HG03571 (cell line): Measurements from ENCODE around the gene SLC5A9.
A peak's percentile ranks its signal among the peaks of the same experiment; 100 is the strongest.
"Not testable (repeated sequence)": the region's sequence is repeated elsewhere in the genome, so short reads cannot be mapped to it uniquely, and the experiment has no call there.

Source experiments
- ATAC-seq: cut with Tn5 transposase; IDR thresholded peaks from one replicate; pipeline ENCODE4 v1.9.1; 2021; ENCODE audit not compliant: unreplicated experiment

SLC5A9 gene

DNA sequence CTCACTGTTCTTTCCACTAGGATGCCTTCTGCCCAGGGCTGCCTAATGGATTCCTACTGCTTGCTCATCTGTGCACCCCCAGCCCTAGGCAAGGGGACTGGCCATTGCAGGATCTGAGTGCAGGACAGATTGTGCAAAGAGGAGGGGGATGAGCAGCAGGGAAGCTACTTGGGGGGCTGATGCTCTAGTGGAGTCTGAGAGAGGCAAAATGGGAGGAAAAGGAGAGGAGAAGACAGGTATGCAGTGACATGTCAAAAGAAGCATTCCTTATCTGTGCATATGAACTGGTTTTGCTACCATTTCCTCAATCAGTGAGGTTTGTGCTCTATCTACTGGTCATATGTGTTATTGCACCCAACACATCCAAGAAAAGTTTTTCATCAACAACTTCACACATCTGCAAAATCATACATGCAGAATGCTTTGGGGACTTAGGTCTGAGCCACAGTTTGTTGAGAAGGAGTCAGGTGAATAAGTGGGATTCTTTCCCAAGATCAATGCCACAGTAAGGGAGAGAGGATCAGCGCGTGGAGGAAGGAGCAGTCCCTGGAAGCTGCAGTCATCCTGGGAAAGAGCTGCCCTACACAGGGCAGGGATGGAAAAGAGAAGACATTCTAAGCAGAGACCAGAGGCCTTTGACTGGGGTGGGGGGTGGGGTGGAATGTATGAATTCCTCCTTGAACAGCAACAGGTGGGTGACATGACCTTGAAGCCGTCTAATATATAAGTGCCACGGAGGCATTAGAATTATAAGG, 14.4 kb downstream of the SLC5A9 start:
- ATAC-seq, result peak; percentile 60

DNA sequence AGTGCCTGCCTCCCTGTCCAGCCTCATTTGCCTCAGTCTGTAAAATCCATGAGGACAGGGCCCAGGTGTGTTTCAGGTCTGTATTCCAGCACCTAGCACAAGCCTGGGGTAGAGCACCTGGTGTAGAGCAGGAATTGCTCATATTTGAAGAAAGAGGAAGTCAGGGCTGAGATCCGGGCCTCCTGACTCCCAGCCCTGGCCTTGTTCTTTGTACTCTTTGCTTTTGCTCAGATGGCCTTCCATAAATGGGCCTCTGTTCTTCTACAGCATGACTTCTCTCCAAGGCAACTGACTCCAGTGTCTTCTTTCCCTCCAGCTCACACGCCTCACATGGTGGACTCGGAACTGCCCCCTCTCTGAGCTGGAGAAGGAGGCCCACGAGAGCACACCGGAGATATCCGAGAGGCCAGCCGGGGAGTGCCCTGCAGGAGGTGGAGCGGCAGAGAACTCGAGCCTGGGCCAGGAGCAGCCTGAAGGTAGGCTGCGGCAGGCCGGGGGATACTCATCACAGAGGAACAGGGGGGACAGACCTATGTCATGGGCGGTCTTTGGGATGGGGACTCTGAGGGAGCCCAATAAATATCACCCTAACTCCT, 19.7 kb downstream of the SLC5A9 start:
- ATAC-seq, result no peak

DNA sequence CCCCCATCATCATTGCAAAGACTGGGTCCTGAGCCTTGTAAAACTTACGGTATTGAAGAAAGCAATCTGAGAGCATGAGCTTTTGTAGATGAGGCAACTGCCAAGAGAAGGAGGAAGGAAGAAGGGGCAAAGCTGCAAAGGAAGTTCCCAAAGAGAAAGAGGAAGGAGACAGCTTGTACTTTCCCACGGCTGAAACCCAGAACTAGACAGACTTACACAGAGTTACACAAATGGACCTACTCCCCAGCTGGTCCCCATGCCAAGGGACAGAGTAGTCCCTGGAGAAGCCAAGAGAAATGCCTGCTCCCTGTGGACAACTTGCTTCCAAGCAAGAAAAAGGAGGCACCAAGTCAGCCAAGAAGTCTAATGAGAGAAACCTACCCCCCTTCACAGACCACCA, 22.6 kb downstream of the SLC5A9 start:
- no peak for ATAC-seq

DNA sequence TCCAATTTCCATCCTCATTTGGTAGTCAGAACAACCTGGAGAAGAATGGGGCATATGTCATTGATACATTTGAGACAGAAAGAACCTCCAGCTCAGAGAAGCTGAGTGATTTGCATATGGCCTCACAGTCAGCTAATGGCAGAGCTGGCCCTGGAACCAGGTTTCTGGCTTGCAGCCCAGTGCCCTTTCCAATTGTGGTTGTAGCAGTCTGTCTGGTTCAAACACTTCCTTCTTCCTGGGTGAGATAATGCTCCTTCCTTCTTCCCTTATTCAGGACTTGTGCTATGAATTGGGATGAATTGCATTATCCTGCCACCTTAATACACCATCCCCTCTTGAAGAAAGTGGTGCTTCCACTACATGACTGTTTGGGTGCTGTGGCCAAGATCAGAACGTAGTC, 24.2 kb downstream of the SLC5A9 start:
- ATAC-seq, result no peak

DNA sequence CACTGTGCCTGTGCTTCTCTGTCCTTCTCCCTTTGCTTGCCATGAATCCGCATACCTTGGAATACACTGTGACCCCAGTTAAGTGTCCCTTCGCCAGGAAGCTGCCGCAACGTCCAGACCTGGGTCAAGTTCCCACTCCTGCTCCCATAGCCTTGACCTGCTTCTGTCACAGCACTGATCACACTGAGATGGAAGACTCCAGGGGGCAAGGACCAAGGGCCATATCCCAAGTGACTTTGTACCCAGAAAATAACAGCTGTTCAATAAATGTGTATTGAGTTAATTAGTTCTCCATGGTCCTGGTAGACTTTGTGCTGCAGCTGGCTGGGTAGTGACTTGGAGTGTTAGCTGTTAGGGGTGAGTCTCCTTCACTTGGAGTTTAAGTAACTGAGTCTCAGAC, 25.8 kb downstream of the SLC5A9 start:
- no peak for ATAC-seq

DNA sequence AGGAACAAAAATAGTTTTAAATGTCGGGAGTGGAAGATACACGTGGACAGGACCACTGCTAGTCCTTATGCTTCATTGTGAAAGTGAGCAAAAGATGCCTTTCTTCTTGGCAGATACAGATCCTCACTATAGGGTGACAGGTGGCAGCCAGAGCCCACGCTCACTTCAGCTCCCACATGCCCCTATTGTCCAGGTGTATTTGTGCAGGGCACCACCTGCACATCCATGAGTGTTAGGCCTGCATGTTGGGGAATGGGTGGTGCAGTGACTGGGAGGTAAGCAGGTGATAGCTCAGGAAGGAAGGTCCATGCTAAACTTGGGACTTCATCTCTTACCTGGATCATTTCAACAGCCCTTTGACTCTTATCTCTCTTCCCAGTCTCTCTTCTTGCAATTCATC, 27.4 kb downstream of the SLC5A9 start:
- ATAC-seq, result no peak

DNA sequence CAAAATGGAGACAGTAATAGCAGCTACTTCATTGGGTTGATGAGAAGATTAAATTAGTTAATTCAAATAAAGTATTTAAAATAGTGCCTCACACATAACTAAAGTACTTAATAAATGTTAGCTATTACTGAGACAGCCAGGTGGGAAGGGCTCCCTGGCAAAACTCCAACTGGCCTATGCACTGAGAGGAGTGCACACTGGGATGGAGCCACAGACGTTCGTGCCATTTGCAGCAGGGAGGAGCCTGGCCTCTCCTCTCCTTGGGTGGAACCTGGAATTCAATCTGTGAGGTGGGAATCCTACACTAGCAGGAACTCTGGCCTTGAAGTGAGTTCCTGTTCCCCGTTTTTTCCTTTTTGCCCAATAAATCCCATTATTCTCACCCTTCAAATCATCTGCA, 28.1 kb downstream of the SLC5A9 start:
- no peak for ATAC-seq

DNA sequence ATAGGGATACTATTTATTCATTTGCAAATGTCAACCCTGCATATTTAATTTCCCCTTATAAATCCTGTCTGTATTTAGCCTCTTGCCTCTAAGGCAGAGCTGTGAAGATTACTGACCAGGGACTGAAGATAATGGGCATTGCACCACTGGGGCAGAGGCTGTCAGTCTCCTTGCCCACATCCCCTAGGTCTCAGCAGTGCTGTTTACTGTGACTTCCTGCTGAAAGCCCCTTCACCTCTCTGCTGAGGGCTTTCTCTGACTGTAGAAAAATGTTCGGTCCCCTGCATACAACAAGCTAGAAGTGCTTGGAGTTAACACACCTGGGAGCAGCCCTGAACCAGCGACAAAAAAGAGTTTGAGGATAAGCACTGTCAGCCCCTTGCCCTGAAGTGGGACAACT, 28.8 kb downstream of the SLC5A9 start:
- ATAC-seq, result no peak

DNA sequence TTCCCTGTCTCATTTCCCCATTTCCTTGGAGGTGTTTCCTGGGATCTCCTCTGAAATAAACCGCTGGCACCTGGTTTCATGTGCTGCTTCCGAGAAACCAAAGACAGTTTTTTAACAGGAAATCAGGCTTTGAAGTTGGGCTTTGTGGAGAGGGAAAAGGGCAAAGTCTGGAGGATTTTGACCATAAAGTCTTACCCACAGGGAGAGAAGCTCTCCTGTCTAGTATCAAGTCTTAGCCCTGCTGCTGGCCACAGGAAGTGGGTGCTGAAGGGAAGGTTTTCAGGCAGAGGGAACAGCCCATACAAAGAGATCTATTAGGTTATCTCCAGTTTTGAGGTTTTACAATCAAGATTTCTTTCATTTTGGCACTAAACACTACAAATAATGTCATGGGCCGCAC, 29.3 kb downstream of the SLC5A9 start:
- no peak for ATAC-seq

DNA sequence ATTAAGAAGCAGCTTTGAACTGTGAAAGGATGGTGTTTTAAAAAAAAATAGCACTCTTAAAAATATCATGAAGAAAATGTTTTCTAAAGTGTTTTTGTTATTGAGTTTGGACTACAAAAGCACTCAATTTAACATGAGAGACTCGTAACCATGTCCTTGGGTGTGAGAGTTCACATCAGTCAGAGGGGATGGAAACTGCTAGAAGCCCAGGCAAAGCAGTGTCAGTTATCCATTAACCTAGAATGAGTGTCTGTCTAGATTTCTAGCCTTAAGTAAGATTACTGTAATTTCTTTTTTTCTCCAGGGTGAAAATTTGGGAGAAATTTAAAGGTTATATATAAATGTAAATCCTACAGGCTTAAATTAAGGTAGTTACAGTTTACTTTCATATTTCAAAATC, 31.7 kb downstream of the SLC5A9 start:
- ATAC-seq, result no peak

DNA sequence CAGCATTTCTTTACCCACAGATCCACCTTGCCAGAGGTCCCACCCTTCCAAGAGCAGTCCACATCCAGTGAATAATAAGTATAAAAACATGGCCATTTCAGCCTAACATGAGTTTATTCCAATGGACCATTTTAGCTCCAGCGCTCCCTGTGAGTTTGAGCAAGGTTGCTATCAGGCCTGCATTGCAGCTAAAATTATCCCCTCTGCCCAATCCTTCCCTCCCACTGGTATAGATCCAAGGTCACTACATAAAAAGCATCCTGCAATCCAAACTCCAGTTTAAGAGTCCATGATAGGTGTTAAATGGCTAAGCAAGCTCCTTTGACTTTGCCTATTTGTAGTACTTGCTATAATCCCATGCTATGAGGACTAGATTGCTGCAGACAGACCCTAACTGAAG, 35.6 kb downstream of the SLC5A9 start:
- no peak for ATAC-seq

DNA sequence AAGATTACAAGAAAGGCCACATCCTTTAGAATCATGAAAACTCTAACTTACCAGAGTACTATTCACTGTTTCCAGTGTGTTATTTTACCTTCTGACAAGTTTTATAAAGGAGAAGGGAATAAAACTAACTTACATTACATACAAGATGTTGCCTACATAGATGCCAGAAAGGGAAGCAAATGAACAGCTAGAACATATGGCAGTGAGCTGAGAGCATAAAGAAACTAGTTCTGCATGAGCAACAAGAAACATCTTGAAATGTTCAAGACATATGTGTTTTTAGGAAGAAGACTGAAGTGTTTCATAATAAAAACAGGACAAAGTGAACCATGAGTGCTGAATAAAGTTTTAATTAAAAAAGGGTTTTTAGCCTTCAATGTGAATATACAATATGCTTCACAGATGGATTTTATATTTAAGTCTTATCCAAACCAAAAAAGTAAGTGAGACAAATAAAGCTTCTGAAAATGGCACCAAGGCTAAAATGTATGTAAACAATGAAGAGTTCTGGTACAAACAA, 39.4 kb downstream of the SLC5A9 start:
- ATAC-seq, result no peak

DNA sequence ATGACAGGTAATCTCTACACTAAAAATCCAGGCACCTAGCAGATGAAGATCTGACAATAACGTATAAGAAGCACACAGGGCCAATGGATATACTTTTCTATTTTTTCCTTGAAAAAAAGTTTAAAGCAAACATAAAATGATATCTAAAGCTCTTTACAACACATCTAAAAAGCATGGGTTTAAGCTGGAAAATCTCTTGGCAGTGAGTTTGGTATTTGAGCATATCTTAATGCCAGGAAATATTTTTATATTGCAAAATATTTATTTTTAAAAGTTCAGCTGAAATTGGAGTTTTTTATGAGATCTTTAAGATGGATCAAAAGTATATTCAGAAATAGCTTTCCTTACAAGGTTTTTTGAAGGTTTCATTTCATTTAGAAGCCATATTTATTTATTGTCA, 40.5 kb downstream of the SLC5A9 start:
- ATAC-seq, result no peak

DNA sequence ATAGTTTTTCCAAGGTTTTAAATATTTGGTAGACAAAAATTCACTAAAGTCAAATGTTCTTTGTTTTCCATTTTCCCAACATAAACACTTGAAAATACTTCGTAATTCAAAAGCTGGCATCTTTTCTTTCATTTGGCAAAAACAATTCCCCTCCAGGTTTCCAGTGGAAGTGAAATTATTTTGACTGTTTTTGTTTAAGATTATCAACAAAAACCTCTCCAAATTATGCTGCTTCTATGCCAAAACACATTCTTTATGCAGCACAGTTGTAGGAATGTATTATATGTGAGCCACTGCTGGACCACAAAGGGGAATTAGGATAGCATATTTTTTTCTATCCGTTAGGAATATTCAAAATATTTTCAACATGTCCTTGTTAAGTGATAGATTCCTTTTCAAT, 44.1 kb downstream of the SLC5A9 start:
- ATAC-seq, result no peak

DNA sequence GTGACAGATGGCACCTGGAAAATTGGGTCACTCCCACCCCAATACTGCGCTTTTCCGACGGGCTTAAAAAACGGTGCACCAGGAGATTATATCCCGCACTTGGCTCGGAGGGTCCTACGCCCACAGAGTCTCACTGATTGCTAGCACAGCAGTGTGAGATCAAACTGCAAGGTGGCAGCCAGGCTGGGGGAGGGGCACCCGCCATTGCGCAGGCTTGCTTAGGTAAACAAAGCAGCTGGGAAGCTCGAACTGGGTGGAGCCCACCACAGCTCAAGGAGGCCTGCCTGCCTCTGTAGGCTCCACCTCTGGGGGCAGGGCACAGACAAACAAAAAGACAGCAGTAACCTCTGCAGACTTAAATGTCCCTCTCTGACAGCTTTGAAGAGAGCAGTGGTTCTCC, 54.9 kb downstream of the SLC5A9 start:
- not testable (repeated sequence) for ATAC-seq

DNA sequence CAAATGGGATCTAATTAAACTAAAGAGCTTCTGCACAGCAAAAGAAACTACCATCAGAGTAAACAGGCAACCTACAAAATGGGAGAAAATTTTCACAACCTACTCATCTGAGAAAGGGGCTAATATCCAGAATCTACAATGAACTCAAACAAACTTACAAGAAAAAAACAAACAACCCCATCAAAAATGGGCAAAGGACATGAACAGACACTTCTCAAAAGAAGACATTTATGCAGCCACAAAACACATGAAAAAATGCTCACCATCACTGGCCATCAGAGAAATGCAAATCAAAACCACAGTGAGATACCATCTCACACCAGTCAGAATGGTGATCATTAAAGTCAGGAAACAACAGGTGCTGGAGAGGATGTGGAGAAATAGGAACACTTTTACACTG, 59.8 kb downstream of the SLC5A9 start:
- not testable (repeated sequence) for ATAC-seq

DNA sequence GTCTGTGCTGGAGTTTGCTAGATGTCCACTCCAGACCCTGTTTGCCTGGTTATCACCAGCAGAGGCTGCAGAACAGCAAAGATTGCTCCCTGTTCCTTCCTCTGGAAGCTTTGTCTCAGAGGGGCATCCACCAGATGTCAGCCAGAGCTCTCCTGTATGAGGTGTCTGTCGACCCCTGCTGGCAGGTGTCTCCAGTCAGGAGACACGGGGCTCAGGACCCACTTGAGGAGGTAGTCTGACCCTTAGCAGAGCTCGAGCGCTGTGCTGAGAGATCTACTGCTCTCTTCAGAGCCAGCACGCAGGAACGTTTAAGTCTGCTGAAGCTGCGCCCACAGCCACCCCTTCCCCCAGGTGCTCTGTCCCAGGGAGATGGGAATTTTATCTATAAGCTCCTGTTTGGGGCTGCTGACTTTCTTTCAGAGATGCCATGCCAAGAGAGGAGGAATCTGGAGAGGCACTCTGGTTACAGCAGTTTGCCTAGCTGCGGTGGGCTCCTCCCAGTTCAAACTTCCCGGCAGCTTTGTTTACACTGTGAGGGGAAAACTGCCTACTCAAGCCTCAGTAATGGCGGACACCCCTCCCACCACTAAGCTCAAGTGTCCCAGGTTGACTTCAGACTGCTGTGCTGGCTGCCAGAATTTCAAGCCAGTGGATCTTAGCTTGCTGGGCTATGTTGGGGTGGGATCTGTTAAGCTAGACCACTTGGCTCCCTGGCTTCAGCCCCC, 62.3 kb downstream of the SLC5A9 start:
- not testable (repeated sequence) for ATAC-seq

DNA sequence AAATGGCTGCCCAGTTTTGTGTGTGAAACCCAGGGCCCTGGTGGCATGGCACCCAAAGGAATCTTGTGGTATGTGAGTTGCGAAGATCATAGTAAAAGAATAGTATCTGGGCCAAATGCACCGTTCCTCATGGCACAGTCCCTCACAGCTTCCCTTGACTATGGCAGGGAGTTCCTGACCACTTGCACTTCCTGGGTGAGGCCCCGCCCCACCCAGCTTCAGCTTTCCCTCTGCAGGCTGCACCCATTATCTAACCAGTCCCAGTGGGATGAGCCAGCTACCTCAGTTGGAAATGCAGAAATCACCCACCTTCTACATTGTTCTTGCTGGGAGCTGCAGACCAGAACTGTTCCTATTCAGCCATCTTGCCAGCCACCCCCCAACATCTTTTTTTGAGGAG, 63.0 kb downstream of the SLC5A9 start:
- ATAC-seq, result no peak

DNA sequence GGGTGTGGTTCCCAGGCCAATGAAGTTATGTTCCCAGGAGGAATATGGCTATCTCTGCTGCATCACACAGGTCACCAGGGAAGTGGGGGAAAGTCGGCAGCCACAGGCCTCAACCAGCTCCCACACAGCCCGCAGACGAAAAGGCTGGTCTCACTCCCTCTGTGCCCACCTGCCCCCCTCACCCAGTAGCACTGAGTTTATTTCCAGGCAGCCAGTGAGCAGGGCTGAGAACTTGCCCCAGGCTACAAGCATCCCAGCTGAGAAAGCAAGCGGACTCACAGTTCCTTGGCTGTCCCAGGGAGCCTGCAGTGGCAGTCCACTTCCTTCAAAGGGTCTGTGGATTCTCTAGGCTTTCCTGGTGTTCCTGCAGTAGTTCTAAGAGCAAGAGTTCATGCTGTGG, 68.9 kb downstream of the SLC5A9 start:
- ATAC-seq, result no peak

DNA sequence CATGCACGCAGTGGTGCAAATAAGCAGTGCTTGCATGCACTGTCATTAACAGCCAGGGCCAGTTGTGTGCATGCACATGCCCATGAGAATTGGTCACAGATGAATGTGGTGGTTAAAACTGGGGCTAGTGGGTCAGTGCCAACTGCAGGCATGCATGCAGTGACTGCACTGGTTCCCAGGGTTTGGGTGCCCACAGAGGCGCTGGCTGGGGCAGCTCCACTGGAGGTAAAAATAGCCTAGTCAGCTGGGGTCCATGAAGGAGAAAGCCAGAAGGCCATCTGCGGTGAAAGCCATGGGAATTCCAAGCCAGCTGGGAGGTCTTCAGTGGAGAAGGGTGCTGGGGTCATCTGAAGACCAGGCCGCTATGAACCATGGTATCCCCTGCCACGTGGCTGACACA, 70.2 kb downstream of the SLC5A9 start:
- no peak for ATAC-seq

DNA sequence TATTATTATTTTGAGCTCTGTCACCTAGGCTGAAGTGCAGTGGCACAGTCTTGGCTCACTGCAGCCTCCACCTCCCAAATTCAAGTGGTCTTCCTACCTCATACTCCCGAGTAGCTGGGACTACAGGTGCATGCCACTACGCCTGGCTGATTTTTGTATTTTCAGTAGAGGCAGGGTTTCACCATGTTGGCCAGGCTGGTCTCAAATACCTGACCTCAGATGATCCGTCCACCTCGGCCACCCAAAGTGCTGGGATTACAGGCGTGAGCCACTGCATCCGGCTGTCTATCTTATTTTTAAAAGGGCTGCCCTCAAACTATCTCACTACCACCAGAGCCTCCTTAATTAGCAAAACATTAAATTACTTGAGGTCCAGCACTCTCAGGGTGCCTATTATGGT, 71.6 kb downstream of the SLC5A9 start:
- ATAC-seq, result not testable (repeated sequence)

DNA sequence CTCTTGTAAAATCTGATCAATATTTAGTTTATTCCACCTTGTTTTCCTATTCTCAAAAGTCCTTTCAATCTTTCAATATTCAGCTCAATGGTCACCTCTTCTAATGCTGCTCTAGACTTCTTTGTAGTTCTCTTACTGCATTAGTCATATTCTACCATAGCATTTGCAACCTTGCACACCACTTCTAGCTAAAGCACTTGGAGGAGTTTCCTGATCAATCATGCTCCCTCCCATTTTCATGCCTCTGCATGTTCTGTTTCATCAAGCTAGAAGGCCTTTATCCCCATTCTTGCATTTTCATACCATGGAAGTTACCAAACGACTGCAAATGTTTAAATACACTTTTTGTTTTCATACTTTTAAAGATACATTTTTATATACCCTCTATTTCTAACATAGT, 72.1 kb downstream of the SLC5A9 start:
- ATAC-seq, result no peak
